Activated effector memory CD4-positive, alpha-beta T cell treated with anti-CD3 and anti-CD28 coated beads, Interleukin-2, amount 50 U/mL, for 16 hours (primary cell): ENCODE results near the gene ELOVL6.
A peak's percentile ranks its signal among the peaks of the same experiment; 100 is the strongest.
"Not testable (repeated sequence)": the region's sequence is repeated elsewhere in the genome, so short reads cannot be mapped to it uniquely, and the experiment has no call there.

Source experiments
- DNase-seq: peaks from one replicate; pipeline ENCODE4 v3.0.0-alpha.2; 2020

Gene ELOVL6

GRCh38 chr4:110196206-110196870 is 2.1 kb downstream of the ELOVL6 start:
- DNase-seq: peak; percentile 78

GRCh38 chr4:110195561-110196205 is 2.7 kb downstream of the ELOVL6 start:
- DNase-seq: no peak

DNA sequence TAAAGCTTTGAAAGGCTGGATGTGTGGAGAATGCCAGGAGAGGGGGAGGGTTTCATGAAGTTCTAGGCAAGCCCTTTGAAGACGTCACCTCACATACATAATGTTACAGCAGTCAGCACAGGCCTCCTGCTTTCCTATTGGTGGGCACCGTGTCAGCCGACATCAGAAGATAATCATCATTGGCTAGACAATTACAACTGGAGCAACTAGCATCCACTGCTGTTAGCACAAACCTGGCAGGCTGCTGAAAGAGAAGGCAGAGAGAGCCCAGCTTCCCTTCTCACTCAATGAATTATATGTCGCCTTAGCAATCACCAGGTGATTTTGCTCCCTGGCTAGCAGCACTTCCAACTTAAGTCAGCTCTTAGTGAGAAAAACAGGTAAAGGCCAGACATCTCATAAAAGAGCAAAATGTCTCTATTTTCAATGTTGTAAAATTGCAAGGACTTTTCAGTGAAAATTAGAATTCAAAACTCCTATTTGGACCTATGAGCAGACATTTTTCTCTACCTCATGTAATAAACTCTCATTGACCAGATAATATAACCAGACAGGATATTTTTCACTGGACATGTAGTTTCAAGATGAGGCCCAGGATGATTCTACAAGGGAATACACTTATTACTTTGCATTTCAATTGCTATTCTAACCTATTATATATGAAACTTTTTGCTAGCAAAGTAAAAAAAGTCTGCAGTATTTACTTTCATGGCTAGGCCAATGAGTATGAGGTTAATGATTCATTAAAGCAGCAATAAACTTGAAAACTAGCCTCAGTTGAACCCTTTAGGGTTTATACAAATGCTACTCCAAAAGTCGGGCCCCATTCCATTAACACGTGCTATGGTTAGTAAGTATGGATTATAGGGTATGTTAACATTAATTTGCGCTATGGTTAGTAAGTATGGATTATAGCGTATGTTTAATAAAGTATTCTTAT is 4.3 kb downstream of the ELOVL6 start:
- peak; percentile 88 for DNase-seq

GRCh38 chr4:110193287-110193686 is 5.1 kb downstream of the ELOVL6 start:
- not testable (repeated sequence) for DNase-seq

DNA sequence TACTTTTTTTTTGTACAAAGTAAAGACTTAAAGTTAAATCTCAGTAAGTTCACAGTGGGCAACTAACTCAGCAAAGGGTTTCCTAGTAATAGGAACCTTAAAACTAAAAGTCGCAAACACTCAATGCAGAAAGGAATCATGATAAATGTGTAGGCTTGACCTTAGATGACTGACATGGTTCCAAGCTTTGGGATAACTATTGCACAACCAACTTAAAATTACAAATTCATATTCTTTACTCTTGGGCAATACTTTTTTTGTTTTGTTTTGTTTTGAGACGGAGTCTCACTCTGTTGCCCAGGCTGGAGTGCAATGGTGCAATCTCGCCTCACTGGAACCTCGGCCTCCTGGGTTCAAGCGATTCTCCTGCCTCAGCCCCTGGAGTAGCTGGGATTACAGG is 8.2 kb downstream of the ELOVL6 start:
- DNase-seq: no peak

- DNase-seq: no peak
Observed at GRCh38 chr4:110188113-110188512, 10.3 kb downstream of the ELOVL6 start.

- DNase-seq: no peak
Observed at GRCh38 chr4:110184791-110185155, 13.6 kb downstream of the ELOVL6 start.

- DNase-seq: no peak
Observed at GRCh38 chr4:110184140-110184790, 14.2 kb downstream of the ELOVL6 start.

- DNase-seq: no peak
Observed at GRCh38 chr4:110183643-110184042, 14.8 kb downstream of the ELOVL6 start.

GRCh38 chr4:110183058-110183457 is 15.4 kb downstream of the ELOVL6 start:
- no peak for DNase-seq

DNA sequence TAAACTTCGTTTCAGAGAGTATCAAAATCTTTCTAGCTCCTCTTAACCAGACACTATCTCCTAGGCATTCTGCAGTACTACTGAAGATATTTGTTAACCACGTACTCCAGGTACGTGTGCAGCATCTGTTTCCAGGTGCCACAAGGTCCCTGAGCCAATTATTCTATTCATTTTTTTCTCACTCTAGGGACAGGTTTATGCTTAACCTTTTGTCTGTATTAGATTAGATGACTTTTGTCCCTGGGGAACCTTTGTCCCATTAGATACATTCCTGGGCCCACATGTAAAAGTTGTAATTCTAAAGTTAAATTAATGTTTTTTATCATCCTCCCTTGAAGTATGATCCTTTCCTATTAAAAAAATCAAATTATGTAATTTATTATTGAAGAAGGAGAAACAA is 16.5 kb downstream of the ELOVL6 start:
- DNase-seq: no peak

- DNase-seq: no peak
Observed at GRCh38 chr4:110175634-110176033, 22.8 kb downstream of the ELOVL6 start.

DNA sequence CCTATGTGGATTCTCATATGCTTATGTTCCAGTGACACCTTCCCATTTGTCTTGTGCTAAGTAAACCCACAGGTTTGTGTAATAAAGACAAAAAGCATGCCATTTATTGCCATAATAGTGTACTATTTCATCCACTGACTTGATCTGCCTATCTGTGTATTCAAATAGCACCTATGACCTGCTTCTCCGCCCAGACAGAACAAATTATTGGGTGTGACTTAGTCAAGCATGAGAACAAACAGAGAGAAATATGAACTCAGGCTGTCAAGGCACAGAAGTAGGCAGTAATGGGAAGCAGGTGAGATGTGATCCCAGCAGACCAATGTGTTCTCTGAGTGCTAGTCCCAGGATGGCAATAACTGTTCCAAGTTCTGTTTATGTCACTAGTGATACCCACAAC is 25.4 kb downstream of the ELOVL6 start:
- DNase-seq: no peak

- DNase-seq: no peak
Observed at GRCh38 chr4:110171971-110172370, 26.4 kb downstream of the ELOVL6 start.

- no peak for DNase-seq
Observed at GRCh38 chr4:110170861-110171260, 27.6 kb downstream of the ELOVL6 start.

DNA sequence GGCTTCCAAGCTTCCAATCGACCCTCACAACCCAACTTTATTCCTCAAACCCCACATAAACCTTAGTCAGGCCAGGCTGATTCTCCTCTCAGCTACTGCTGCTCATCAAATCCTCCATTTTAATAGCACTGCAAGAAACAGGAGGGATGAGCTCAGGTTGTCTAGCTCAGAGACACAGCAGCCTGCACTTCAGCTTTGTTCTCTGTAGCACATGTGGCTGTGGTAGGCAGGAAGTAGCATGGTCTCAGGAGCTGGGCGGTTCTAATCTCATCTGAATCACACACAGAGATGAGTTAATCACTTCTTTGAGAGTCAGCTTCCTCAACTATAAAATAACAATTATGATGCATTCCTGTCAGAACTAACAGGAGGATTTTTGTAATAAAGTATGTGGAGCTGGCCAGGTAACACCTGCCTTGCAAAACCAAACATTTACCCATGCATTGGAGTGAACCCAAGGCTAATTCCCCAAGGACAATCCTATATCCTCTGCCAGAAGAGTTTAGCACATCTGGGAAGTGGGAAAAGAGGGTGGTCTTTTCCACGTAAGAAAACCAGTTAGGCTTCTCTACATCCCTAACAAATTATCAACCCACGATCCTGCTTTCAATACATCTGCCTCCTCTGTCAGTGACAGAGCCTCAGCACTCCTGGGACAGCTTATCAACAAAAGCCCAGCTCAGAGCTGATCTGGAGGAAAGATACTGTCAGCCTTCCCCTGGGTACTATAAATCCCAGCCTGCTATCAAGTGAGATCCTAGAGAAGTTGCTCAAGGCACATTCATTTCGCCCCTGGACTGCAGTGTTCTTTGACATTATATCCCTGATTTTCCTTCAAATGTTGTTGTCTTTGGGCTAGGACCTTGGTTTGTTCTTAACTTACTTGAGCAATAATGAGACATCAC is 32.8 kb downstream of the ELOVL6 start:
- DNase-seq: peak; percentile 78

DNA sequence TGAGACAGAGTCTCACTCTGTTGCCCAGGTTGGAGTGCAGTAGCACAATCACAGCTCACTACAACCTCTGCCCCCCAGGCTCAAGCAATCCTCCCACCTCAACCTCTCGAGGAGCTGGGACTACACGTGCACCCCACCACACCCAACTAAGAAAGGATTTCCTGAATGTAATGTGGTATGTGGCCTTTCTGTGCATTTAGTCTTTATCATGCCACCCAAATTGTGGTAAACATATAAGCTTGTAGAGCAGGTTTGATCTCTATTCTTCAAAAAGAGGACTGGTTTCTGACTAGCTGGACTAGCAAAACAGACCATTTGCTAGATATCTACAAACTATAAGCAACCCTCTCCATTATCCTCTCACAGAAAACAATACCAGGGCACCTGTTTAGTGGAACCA is 33.6 kb downstream of the ELOVL6 start:
- no peak for DNase-seq

DNA sequence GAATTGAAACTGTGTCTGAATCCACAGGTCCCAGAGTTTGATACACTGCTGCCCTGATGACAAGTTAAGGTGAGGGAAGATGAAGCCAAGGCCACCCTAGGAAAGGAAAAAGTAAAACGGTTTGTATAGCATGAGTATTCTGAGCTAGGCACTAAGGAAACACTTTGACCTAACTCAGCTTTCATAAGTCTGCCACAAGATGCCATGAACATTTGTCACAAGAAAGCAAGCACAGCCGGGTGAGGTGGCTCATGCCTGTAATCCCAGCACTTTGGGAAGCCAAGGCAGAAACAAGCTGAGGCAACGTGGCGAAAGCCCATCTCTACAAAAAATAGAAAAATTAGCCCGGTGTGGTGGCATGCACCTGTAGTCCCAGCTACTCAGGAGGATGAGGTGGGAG is 34.2 kb downstream of the ELOVL6 start:
- no peak for DNase-seq

DNA sequence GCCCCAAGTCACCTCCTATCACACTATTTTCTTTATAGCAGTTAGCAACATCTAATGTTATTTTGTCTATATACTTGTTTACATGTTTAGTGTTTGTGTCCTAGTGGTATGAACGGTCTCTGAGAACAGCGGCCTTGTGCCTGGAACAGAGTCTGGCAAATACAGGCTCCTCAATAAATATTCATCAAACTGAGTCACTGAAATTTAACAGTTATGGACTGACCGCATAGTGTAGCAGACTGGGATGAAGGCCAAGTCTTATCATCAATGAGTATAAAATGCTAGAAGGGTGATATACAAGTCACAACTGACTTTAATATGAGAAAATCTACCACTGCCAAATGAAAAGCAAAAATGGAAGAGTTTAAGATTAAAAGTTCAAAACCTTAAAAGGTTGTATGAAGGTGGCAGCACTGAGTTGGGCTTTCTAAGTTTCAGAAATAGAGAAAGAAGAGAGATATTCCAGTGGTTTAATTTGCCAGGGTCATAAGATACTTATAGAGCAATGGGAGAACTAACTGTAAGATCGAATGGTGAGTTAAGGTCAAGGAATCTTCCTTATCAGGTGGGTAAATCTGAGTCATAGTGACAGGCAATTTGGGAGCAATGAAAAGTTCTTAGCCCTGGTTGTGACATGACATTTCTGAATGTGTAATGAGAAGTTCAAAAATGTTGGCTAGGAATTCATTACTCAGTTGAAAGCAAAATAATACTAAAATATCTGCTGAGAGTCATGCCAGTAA is 34.9 kb downstream of the ELOVL6 start:
- no peak for DNase-seq

- no peak for DNase-seq
Observed at GRCh38 chr4:110160618-110161017, 37.8 kb downstream of the ELOVL6 start.

- no peak for DNase-seq
Observed at GRCh38 chr4:110159541-110159940, 38.9 kb downstream of the ELOVL6 start.
